Measurements from ENCODE around the gene TEX36.
A peak's percentile ranks its signal among the peaks of the same experiment; 100 is the strongest.
"Not testable (repeated sequence)": the region's sequence is repeated elsewhere in the genome, so short reads cannot be mapped to it uniquely, and the experiment has no call there.

Gene TEX36, protein sequence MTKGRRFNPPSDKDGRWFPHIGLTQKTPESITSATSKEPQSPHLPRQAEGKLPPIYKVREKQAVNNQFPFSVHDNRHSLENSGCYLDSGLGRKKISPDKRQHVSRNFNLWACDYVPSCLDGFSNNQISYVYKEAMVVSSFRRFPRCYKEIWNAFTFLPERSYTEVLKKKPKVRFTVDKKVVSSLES
- total RNA-seq, result 0 to 1.7 (median 0) reads per million in 17 experiments

DNA sequence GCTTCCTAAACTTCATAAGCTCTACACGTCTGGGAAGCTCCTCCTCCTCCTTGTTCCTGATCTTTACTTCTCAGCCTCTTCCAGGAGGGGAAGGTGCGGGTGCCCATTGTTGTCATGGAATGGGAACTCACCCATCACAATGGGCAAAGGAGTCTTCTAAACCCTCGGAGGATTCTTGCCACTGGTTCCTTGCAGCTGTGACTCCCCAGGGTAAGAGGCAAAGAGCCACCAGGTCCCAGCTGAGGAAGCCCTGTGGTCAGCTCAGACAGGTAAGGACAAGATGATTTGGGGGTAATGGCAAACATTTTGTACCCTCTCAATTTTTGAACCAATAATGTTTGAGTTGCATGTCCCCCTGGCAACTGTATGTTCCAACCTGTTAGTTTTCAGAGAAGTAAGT, at the start of gene TEX36:
Gene TEX36, minus strand, starts transcription at position 101 of the 400 bp plus-strand sequence. CDS start 174 bp downstream, outside the sequence.
- no peak for DNase-seq

DNA sequence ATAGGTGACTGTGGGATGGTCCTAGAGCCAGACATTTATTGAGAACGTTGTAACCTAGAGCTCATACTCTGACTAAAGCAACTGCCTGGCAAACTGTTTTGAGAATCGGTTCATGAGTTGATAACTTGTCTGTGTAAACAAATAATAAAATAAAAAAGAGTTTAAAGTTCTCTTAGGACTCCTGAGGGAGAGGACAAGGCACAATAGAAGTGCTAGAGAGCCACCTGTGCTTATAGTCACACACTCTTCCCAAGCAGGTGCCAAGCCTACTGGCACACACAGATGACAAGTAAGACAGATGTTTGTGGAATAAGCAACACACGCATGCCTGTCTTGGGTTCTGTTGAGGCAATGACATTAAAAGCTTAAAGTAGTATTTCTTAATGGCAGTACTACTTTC, 44.5 kb upstream of the TEX36 start:
- no peak for DNase-seq

DNA sequence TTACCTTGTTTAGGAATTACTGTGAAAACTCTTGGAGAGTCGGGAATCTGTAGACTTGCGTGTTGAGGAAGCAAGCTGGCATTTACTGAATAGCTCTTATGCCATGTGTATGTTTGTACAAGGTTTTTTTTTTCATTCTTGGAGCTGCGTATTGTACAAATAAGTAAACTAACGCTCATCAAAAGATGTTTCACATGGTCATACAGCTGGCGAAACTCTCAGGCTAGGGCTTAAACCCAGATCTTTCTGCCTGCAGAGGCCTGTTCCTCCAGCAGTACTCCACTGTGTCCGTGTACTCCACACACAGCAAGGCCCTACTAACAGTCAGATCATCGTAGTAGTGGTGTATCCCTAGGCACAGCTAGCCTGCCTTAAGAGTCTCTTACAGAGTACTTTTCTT, 44.0 kb upstream of the TEX36 start:
- no peak for DNase-seq

DNA sequence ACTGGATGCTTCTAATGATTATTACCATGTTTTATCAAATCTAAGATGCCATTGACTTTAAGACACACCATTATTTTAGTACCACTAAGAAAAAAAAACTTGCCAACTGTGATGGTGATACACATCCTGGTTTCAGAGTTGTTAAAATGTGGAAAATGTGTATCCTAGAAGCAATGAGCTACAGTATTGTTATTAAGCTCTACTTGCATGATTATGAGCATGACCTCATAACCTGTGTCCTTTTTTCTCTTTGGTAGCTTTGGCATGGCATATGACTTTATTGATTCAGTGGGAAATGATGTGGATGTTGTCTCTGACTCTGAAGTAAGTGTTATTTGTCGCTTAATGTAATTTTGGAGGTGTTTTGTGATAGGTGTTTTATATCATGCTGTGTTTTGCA, 39.8 kb upstream of the TEX36 start:
- DNase-seq, result no peak

DNA sequence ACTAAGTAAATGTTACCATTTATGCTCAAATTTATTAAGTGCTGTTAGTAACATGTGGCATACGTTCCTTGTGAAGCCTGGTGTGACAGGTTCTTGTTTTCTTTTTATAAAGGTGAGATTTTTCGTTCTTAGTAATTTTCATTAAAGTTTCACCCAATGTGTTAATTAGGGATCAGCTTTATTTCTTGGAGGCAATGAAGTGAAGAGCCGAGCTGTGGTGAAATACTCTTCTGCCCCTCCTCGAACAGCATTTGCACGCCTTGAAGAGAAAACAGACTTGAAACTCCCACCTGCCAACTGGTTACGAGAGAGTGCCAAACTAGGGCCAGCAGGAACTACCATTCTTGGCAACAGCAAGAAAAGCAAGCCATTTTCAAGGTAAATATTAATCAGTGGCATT, 38.1 kb upstream of the TEX36 start:
- no peak for DNase-seq

DNA sequence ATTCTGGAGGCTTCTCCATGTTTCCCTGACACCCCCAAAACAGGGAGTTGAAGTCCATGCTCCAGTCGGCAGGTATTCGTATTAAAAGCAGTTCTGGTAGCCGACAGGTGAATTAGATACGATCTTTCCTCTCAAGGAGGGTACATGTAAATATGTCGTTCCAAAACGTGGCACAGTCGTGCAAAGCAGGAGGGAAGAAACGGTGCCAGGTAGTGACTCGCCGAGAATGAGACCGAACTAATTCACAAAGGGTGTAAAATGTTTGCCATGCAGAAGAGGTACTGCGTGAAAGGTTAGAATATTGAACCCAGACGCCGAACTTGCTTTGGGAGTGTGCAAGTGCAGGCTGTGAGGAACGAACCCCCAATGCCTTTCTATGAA, 37.0 kb upstream of the TEX36 start:
- peak; percentile 6 to 31 (median 10) for DNase-seq

DNA sequence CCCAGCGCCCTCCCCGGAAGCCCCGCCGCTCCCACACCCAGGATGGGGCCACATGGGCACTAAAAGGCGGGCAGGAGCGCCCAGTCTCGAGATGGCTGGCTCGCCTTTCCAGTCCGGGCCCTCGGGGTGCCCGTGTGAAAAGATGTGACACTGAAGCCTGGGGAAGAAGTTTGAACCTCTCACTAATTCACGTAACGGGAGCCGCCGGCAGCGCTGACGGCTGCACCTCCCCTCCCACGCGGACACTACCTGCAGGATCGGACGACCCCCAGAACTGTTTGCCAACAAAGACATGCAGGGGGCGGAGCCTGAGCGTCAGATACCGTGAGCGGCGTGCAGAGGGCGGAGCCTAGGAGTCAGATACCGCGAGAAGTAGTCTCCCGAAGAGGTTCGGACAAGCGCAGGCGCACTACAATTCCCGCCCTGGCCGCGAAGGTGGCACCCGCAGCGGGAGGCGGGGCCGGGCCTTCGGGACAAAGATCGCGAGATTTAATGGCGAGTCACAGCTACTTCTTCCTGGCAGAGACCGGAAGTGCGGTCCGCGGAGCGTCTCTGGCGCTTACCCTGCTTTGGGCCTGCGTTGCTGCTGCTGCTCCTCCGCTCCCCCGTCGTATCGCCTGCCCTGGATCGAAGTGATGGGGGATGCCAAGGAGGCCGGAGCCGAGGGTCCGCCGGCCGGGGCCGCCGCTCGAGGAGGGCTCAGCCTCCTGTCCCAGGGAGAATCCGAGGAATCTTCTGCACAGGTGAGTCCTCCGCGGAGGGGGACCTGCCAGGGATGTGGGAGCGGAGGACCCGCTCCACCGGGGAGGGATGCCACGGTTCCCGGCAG, 36.4 kb upstream of the TEX36 start, which contains the start of gene EDRF1:
Gene EDRF1, plus strand, starts transcription at position 537 of the 829 bp plus-strand sequence. Its CDS starts 99 bp downstream, at position 636.
- DNase-seq, result peak; percentile 99 to 100 (median 100)

DNA sequence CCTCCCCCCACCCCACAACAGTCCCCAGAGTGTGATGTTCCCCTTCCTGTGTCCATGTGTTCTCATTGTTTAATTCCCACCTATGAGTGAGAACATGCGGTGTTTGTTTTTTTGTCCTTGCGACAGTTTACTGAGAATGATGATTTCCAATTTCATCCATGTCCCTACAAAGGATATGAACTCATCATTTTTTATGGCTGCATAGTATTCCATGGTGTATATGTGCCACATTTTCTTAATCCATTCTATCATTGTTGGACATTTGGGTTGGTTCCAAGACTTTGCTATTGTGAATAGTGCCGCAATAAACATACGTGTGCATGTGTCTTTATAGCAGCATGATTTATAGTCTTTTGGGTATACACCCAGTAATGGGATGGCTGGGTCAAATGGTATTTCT, 31.8 kb upstream of the TEX36 start:
- not testable (repeated sequence) for DNase-seq

DNA sequence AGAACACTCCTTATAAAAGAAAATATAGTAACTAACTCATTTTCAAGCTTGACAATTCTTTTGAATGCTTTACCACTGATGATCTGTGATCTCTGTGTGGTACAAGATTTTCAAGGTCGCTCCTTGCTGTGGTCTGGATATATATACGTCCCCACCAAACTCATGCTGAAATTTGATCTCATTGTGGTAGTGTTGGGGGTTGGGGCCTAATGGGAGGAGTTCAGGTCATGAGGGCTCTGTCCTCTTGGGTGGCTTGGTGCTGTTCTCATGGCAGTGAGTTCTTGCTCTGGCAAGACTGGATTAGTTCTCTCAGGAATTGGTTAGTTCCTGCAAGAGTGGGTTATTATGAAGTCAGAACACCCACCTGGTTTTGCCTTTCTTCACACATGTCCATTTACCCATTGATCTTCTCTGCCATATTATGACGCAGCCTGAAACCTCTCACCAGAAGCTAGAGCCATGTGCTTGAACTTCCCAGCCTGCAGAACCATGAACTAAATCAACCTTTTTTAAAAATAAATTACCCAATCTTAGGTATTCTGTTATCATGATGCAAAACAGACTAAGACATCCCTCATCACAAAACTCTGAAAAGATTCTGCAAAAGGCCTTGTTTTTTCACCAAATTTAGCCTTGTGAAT, 28.3 kb upstream of the TEX36 start:
- no peak for DNase-seq

DNA sequence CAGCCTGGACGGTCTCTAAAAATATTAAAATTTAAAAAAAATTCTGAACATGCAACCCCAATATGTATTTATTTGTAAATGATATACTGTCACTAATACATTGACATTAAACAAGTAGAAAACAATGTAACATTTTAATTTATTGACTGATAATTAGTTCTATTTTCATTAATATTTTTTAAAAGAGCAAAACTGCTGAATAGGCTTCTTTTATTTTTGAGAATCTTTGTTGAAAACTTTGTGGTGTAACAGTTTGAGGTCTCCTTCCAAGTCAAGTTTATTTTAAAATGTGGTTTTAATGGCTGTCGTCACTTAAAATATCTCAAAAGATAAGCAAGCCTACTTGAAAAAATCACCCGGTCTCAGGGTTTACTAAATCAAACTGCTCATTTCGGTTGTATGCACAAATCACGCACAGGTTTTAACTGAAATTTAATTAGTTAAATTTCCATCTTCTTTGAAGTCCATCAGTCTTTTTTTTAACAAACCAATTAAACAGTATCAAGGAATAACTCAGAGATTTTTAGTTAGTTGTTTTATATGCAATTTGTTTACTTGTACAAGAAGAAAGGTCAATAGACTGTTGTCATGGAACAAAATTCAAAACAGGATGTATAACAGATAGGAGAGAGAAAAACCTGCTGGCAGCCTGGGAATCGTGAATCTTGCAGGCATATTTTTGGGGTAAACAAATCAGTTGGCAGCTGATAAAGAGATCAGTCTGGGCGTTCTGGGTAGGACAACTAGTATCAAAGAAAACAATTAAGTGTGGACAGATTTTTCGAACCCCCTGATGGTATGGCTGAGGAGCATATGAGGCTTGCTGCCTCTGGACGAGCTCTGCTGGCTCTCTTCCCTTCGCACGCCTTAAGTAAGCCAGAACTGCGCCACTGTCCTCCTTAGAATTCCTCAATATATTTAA, 26.9 kb upstream of the TEX36 start:
- no peak for DNase-seq

DNA sequence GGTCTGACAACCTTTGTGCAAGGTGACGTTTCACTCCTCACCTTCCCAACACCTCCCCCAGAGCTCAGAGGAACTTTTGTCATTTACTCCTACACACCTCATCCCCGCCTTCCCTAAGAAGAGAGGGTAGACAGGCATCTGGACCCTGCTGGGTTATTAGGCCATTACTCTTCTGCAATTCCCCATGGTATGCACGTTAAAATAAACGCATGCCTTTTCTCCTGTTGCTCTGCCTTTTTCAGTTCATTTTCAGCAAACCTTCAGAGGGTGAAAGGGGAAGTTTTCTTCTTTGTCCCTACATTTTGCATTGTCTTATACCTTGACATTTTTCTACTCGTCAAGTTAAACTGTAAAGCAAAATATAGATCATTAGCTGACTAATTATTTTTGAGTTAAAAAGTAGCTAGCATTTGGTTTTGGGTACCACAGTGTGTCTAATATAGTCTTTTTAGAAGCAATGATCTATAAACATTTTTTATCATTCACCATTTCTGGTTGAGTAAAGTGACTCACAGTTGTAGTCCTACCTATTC, 26.1 kb upstream of the TEX36 start:
- no peak for DNase-seq

DNA sequence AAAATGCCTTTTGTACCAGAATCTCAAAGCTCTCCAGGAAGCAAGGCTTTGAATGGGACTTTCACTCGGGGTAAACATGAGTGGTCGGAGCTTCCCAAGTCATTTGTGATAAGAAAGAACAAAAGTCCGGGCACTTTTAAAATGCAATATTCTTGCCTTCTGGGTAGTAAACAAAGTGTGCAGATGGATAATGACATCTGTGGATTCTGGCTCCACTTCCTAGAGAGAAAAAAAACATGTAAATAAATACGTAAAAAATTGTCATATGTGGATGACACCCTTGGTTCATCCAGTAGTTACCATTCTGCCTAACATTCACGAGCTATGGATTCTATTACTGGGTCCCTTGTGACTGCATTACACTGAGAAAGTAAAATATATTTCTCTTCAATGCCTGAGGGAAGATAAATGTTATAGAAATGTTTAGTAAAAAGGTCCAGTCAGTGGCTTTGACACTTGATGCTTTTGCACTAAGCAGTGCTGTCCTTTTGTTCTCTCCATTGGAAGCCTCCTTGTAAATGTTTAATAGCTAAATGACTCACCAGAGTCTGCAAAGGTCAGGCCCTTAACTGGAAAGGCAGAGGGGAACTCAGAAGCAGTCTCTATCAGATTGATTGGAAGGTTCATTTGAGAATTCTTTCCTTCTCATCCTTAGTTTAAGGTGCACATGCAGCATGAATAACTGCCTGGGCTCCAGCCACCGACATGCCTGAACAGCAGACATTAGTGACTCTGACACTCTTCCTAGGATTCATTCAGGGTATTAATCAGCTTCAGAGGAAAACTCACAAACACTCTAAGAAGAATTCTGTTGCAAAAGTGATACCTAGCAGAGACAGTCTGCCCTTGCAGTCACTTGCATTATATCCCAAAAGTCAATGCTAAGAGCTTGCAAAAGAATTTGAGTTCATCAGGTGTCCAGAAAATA, 24.8 kb upstream of the TEX36 start:
- no peak for DNase-seq

DNA sequence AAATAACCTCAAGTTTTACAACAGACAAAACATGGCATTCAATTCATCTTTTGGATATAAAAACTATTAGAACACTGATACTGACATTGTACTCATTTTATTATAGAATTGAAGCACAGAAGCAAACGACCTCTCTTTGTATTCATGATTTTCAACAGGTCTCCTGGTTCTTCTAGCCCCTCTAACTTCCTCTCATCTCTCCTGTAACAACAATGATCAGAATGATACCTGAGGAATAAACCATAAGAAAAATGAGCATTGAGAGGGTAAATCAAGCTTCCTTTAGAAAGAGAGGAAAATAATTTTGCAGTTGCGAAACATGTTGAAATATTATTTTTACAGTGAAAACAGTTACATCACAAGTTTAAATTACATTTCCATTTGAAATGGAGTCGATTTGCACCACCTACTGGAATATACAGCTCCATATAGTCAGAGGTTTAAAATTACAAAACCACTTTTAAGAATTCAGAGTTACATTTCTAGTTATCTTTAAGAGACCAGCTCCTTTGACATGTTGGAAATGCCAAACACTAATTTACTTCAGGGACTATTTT, 17.5 kb upstream of the TEX36 start:
- peak in 1 of 4 experiments; percentile 6 for DNase-seq

DNA sequence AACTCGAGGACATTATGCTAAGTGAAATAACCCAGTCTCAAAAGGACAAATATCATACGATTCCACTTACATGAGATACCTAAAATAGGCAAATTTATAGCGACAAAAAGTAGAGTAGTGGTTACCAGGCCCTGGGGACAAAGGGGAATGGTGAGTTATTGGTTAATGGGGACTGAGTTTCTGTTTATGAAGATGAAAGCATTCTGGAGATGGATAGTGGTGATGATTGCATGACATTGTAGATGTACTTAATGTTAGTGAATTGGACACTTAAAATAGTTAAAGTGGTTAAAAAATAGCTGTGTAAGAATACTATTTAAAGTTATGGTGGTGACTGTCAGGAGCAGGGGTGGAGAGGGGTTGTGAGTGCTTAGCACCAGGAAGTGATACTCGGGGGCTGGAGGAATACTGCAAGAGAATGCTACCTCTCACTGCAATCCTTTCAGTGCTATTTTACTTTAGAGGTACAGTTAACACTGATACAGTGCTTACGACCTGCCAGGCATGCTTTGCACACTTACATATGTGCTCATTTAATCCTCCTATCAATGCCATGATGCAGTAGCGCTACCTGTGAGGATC, 16.7 kb upstream of the TEX36 start:
- DNase-seq, result no peak

DNA sequence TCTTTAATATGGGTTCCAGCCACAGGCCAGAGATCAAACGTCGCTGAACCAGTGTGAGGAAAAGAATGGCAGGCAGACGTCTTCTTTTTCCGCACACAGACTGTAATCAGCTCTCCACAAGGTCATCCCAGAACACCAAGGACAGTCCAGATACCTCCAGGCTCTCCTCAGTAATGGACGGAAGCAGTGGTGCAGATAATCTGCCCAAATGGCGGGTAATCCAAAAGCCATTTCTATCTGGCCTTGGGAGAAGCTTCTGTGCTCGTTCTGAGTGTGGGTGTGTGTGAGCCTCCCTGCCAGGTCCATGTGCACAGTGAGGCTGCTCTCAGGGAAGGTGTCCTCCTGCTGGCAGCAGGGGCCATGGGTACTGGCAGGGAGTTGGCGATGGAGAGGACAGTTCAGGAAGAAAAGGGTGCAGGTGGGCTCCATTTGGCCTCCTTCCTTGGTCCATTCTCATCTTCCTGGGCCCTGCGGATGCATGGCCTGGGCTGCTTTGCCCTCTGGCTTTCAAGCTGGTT, 15.6 kb upstream of the TEX36 start:
- DNase-seq, result no peak

DNA sequence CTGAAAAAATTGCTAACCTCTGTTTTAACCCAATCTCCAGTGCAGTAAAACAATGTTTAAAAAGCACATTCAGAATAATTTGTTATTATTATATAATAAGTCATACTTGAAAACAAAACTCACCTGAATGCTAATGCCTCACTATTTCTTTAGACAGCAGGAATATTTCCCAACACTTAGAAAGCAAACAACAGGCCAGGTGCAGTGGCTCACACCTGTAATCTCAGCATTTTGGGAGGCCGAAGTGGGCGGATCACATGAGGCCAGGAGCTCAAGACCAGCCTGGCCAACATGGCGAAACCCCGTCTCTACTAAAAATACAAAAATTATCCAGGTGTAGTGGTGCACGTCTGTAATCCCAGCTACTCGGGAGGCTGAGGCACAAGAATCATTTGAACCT, 13.9 kb upstream of the TEX36 start:
- DNase-seq, result not testable (repeated sequence)

DNA sequence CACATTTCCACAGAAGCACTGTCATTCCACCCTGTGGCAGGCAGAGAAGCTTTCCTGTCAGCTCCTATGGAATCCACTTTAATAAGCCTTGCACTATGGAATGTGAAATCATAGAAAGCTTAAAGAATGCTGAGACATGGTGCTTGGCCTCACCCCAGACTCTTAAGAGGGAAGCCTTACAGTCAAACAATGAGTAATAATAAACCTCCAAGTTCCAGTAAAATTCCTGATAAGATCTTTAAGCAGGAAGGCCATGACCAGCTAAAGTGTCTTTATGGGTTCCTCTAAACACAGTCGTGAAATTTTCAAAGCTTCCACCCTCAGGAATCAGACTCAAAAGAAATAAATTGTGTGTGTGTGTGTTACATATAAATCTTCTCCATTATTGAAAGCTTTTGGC, 11.9 kb upstream of the TEX36 start:
- no peak for DNase-seq

DNA sequence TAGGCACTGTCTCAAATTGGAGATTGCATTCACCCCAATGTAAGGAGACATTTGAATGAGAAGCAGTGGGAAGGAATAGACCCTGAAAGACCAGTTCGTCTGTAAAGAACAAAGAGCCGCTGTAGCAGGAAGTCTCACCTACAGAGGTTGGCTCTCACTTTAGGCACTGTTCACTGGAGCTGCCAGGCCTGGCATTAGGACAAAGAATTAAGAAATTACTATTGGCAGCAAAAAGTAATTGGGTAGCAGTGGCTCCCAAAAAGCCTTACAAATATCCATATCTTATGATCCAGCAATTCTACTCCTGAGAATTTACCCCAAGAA, 10.5 kb upstream of the TEX36 start:
- no peak for DNase-seq

DNA sequence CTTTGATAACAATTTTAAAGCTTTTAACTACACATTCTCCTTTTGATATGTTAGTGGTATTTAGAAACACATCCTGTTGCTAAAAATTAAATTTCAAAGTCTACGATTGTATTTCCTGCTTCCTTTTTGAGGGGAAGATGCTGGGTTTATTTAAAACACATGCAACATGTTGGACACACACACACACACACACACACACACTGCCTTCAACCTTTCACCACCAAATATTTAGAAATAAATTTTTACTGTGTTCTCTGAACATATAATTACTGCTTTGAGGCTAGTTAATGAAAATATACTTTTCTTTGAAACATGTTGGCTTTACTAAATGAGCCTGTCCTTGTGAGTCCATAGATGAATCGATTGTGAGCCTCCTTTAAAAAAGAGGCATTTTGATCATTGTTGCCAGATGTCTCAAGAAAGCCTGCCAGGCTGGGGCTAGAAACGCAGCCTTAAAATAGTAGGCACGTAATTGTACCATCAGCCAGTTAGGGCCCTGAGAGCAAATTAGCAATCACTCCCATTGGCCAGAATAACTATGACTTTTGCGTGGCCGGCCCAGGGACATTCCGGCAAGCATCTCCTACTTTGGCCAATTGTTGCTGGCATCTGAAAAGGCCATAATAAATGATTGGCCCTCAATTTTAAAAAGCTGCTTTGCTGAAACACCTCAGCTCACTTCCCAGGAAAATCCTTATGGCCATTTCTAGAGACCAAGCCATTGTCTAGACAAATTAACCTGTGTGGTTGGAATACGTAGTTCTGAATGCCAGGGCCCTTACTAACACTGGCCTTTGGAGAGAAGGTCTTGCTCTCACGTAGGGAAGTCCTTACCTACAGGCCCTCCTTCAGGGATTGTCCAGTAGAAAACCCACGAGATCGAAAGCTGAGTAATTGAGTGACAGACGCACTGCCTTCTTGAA, 9.9 kb upstream of the TEX36 start:
- DNase-seq, result no peak

All from suppressor macrophage (primary cell).